HEK293 (cell line): ENCODE data around the gene CLRN1.

Experiments used
- CTCF ChIA-PET: fragments of 350-600 bp; formaldehyde crosslinking; extraction: SDS; loops from one replicate; lab custom pipeline; 2021; ENCODE audit warnings: antibody characterized with exemption; lab: Yijun Ruan, JAX
- POLR2A ChIA-PET: fragments of 300-600 bp; formaldehyde crosslinking; extraction: SDS; loops from one replicate; lab custom pipeline; 2020; ENCODE audit warnings: antibody characterized with exemption, inconsistent platforms; lab: Yijun Ruan, JAX
- H3K27ac ChIP-seq: fragments of 200-500 bp; sonication (Bioruptor generic); 2 replicates; pipeline ENCODE4 v1.5.1; 2014; ENCODE audit warnings: low read depth, low read length, control low read depth, inconsistent platforms; ENCODE audit errors: extremely low read depth
- H3K36me3 ChIP-seq, 2 experiments: fragments of 200-500 bp in 1 of 2; sonication (Bioruptor generic) in 1 of 2; 1 replicate in 1 of 2; 2 replicates in 1 of 2; pipeline ENCODE4 v1.5.1; 2014 to 2017; ENCODE audit warnings: inconsistent platforms in 2 of 2, low read length in 2 of 2; ENCODE audit not compliant: control insufficient read depth in 2 of 2, insufficient read depth in 1 of 2
- H3K4me1 ChIP-seq: fragments of 200-500 bp; sonication (Bioruptor generic); 2 replicates; pipeline ENCODE4 v1.5.1; 2014; ENCODE audit warnings: mild to moderate bottlenecking, low read length, inconsistent platforms; ENCODE audit not compliant: control insufficient read depth, insufficient read depth
- H3K4me3 ChIP-seq: 2 replicates; pipeline ENCODE4 v1.5.1; 2011; ENCODE audit warnings: low read depth, mild to moderate bottlenecking, control low read depth, low read length, moderate library complexity
- H3K9me3 ChIP-seq: fragments of 200-500 bp; sonication (Bioruptor generic); 2 replicates; pipeline ENCODE4 v1.5.1; 2014; ENCODE audit warnings: low read depth, low read length, inconsistent platforms; ENCODE audit not compliant: control insufficient read depth, insufficient read depth
- CTCF ChIP-seq: fragments of 450-650 bp; formaldehyde crosslinking; IDR thresholded peaks from 2 replicates; pipeline ENCODE4 v1.5.1; 2016; ENCODE audit warnings: missing biosample characterization, missing genetic modification characterization
- KLF10 ChIP-seq: fragments of 450-650 bp; IDR thresholded peaks from 2 replicates; pipeline ENCODE4 v1.5.1; 2018; ENCODE audit warnings: missing biosample characterization, mild to moderate bottlenecking, missing genetic modification characterization
- KLF7 ChIP-seq: fragments of 450-650 bp; formaldehyde crosslinking; IDR thresholded peaks from 2 replicates; pipeline ENCODE4 v1.5.1; 2016; ENCODE audit warnings: missing biosample characterization, missing genetic modification characterization, borderline replicate concordance
- OVOL3 ChIP-seq: fragments of 450-650 bp; formaldehyde crosslinking; IDR thresholded peaks from 2 replicates; pipeline ENCODE4 v1.5.1; 2016; ENCODE audit warnings: missing biosample characterization, missing genetic modification characterization
- PATZ1 ChIP-seq: fragments of 450-650 bp; formaldehyde crosslinking; IDR thresholded peaks from 2 replicates; pipeline ENCODE4 v1.5.1; 2016; ENCODE audit warnings: missing biosample characterization, missing genetic modification characterization
- PRDM1 ChIP-seq: fragments of 450-650 bp; formaldehyde crosslinking; IDR thresholded peaks from 2 replicates; pipeline ENCODE4; 2016; ENCODE audit warnings: missing biosample characterization, missing genetic modification characterization
- SCRT1 ChIP-seq: fragments of 450-650 bp; formaldehyde crosslinking; IDR thresholded peaks from 2 replicates; pipeline ENCODE4 v1.5.1; 2016; ENCODE audit warnings: missing biosample characterization, missing genetic modification characterization, borderline replicate concordance
- ZBTB1 ChIP-seq: fragments of 450-650 bp; formaldehyde crosslinking; IDR thresholded peaks from 2 replicates; pipeline ENCODE4 v1.5.1; 2016; ENCODE audit warnings: missing biosample characterization, missing genetic modification characterization
- ZBTB49 ChIP-seq: fragments of 450-650 bp; formaldehyde crosslinking; IDR thresholded peaks from 2 replicates; pipeline ENCODE4 v1.5.1; 2016; ENCODE audit warnings: missing biosample characterization, missing genetic modification characterization, low read depth
- ZBTB6 ChIP-seq: fragments of 450-650 bp; formaldehyde crosslinking; IDR thresholded peaks from 2 replicates; pipeline ENCODE4 v1.5.1; 2017; ENCODE audit warnings: missing biosample characterization, missing genetic modification characterization
- ZFP3 ChIP-seq: fragments of 450-650 bp; formaldehyde crosslinking; IDR thresholded peaks from 2 replicates; pipeline ENCODE4 v1.5.1; 2016; ENCODE audit warnings: low read depth, missing biosample characterization, missing genetic modification characterization
- ZFP37 ChIP-seq: fragments of 450-650 bp; formaldehyde crosslinking; IDR thresholded peaks from 2 replicates; pipeline ENCODE4 v1.5.1; 2016; ENCODE audit warnings: missing biosample characterization, missing genetic modification characterization
- ZNF112 ChIP-seq: fragments of 450-650 bp; formaldehyde crosslinking; IDR thresholded peaks from 2 replicates; pipeline ENCODE4 v1.5.0; 2017; ENCODE audit warnings: missing biosample characterization, missing genetic modification characterization
- ZNF121 ChIP-seq: fragments of 450-650 bp; formaldehyde crosslinking; IDR thresholded peaks from 2 replicates; pipeline ENCODE4 v1.5.1; 2016; ENCODE audit warnings: missing biosample characterization, missing genetic modification characterization
- ZNF248 ChIP-seq: fragments of 450-650 bp; formaldehyde crosslinking; IDR thresholded peaks from 2 replicates; pipeline ENCODE4 v1.5.1; 2017; ENCODE audit warnings: missing biosample characterization, missing genetic modification characterization
- ZNF404 ChIP-seq: fragments of 450-650 bp; formaldehyde crosslinking; IDR thresholded peaks from 2 replicates; pipeline ENCODE4 v1.5.1; 2017; ENCODE audit warnings: missing biosample characterization, missing genetic modification characterization
- ZNF416 ChIP-seq: fragments of 450-650 bp; formaldehyde crosslinking; IDR thresholded peaks from 2 replicates; pipeline ENCODE4 v1.5.1; 2016; ENCODE audit warnings: missing biosample characterization, missing genetic modification characterization
- ZNF544 ChIP-seq: fragments of 450-650 bp; formaldehyde crosslinking; IDR thresholded peaks from 2 replicates; pipeline ENCODE4 v1.5.0; 2017; ENCODE audit warnings: missing biosample characterization, missing genetic modification characterization
- ZNF747 ChIP-seq: fragments of 450-650 bp; formaldehyde crosslinking; IDR thresholded peaks from 2 replicates; pipeline ENCODE4 v1.5.1; 2016; ENCODE audit warnings: missing biosample characterization, missing genetic modification characterization
- ZNF768 ChIP-seq: fragments of 450-650 bp; formaldehyde crosslinking; IDR thresholded peaks from 2 replicates; pipeline ENCODE4 v1.5.1; 2018; ENCODE audit warnings: missing biosample characterization, mild to moderate bottlenecking, missing genetic modification characterization
- ZNF777 ChIP-seq: fragments of 450-650 bp; formaldehyde crosslinking; IDR thresholded peaks from 2 replicates; pipeline ENCODE4 v1.5.1; 2017; ENCODE audit warnings: missing biosample characterization, missing genetic modification characterization, borderline replicate concordance
- ZSCAN18 ChIP-seq: fragments of 450-650 bp; formaldehyde crosslinking; IDR thresholded peaks from 2 replicates; pipeline ENCODE4 v1.5.1; 2016; ENCODE audit warnings: missing biosample characterization, missing genetic modification characterization
- ZSCAN4 ChIP-seq: fragments of 450-650 bp; formaldehyde crosslinking; IDR thresholded peaks from 2 replicates; pipeline ENCODE4 v1.5.1; 2017; ENCODE audit warnings: missing biosample characterization, missing genetic modification characterization

CLRN1 gene

GRCh38 chr3:150913133-150913922 lies 59.2 kb downstream of the CLRN1 start:
- H3K36me3 ChIP-seq, result no peaks in the 10 kb centered on the region
- TF ChIP-seq ZNF404 (tag by site-specific recombination), result no peak
- no peak for TF ChIP-seq ZNF777 (tag by site-specific recombination)
- no peak for TF ChIP-seq ZFP37 (tag by site-specific recombination)
- TF ChIP-seq ZNF768 (tag by site-specific recombination), result 0 out of 2 replicates have a peak, but pooled peaks have one; percentile 41
- TF ChIP-seq KLF10 (tag by site-specific recombination), result no peak
- H3K9me3 ChIP-seq, result no peaks in the 10 kb centered on the region
- no peaks in the 10 kb centered on the region for H3K4me1 ChIP-seq
- H3K27ac ChIP-seq, result no peak overlapping the region
- ChIA-PET CTCF (interaction anchor here (1.4 kb wide), 1 partner anchor 12 kb away, joined by 10 read pairs; no protein-coding TSS in a partner anchor), POLR2A (no interaction called here)
- no peak overlapping the region for H3K4me3 ChIP-seq

- H3K4me3 ChIP-seq, result no peak overlapping the region
- ChIA-PET CTCF (no interaction called here), POLR2A (no interaction called here)
- TF ChIP-seq KLF7 (tag by site-specific recombination), result no peak
- no peak for TF ChIP-seq OVOL3 (tag by site-specific recombination)
- no peak for TF ChIP-seq ZNF248 (tag by site-specific recombination)
- no peak for TF ChIP-seq ZBTB1
- no peak for TF ChIP-seq PRDM1 (tag by site-specific recombination)
- TF ChIP-seq CTCF (tag by site-specific recombination), result no peak
- TF ChIP-seq ZNF747 (tag by site-specific recombination), result no peak
- no peak for TF ChIP-seq ZNF416
- no peak for TF ChIP-seq SCRT1 (tag by site-specific recombination)
- TF ChIP-seq ZSCAN4 (tag by site-specific recombination), result no peak
- TF ChIP-seq PATZ1, result no peak
- no peak for TF ChIP-seq ZNF544 (tag by site-specific recombination)
- no peak for TF ChIP-seq ZFP3
- TF ChIP-seq ZBTB49 (tag by site-specific recombination), result no peak
- TF ChIP-seq ZNF112 (tag by site-specific recombination), result no peak
- TF ChIP-seq ZSCAN18 (tag by site-specific recombination), result no peak
- no peak for TF ChIP-seq ZNF121 (tag by site-specific recombination)
- TF ChIP-seq ZBTB6 (tag by site-specific recombination), result no peak
- no peaks in the 10 kb centered on the region for H3K4me1 ChIP-seq
- H3K27ac ChIP-seq, result no peak overlapping the region
- no peaks in the 10 kb centered on the region for H3K36me3 ChIP-seq
- no peaks in the 10 kb centered on the region for H3K9me3 ChIP-seq
These were observed 60.0 kb downstream of the CLRN1 start for GRCh38 chr3:150912501-150912900.
